Heart left ventricle (tissue), 16 donors: Measurements from ENCODE around the gene RUSF1. TPM values are rescaled to one million over a fixed set of nuclear protein-coding genes. Genes with fewer than 3 reads are reported as not detected.
A peak's percentile ranks its signal among the peaks of the same experiment; 100 is the strongest.

Source experiments
- ATAC-seq, 4 donors: fragments of 200-7000 bp; cut with Tn5 transposase; one replicate each; pipeline ENCODE4 v1.9.1; 2020 to 2022; ENCODE audit warnings: moderate library complexity in 4 of 4, mild to moderate bottlenecking in 3 of 4, moderate number of reproducible peaks in 1 of 4
- DNase-seq, 5 donors: peaks; one replicate each; pipeline ENCODE4 v3.0.0-alpha.2; 2020
- H3K27ac ChIP-seq, 12 donors: fragments of 200-600 bp; sonication (generic) in 4 of 12; one replicate each; pipeline versions ENCODE4 v1.5.0 to v1.8.0; 2016 to 2022; ENCODE audit warnings: mild to moderate bottlenecking in 2 of 12
- H3K27me3 ChIP-seq, 9 donors: fragments of 200-600 bp; sonication (generic) in 2 of 9; one replicate each; pipeline versions ENCODE4 v1.5.1 to v1.8.0; 2016 to 2022; ENCODE audit warnings: mild to moderate bottlenecking in 3 of 9
- H3K36me3 ChIP-seq, 9 donors: fragments of 200-600 bp; sonication (generic) in 2 of 9; one replicate each; pipeline versions ENCODE4 v1.5.0 to v1.8.0; 2018 to 2022; ENCODE audit warnings: mild to moderate bottlenecking in 2 of 9
- H3K4me1 ChIP-seq, 12 donors: fragments of 200-600 bp; sonication (generic) in 4 of 12; one replicate each; pipeline versions ENCODE4 v1.5.0 to v1.8.0; 2016 to 2022; ENCODE audit warnings: mild to moderate bottlenecking in 3 of 12
- H3K4me3 ChIP-seq, 12 donors: fragments of 200-600 bp; sonication (generic) in 4 of 12; one replicate each; pipeline versions ENCODE4 v1.5.0 to v1.8.0; 2017 to 2022; ENCODE audit warnings: mild to moderate bottlenecking in 9 of 12, moderate library complexity in 4 of 12
- H3K9me3 ChIP-seq, 12 donors: fragments of 200-600 bp; sonication (generic) in 4 of 12; one replicate each; pipeline versions ENCODE4 v1.5.0 to v1.8.0; 2016 to 2022; ENCODE audit warnings: mild to moderate bottlenecking in 1 of 12
- POLR2A ChIP-seq, 2 donors: fragments of 450-650 bp; IDR thresholded peaks; one replicate each; pipeline ENCODE4 v1.6.1; 2017; ENCODE audit warnings: antibody characterized with exemption in 2 of 2, mild to moderate bottlenecking in 2 of 2, moderate library complexity in 2 of 2
- WGBS, 4 donors: extraction: QIAGEN DNeasy Blood & Tissue Kit in 2 of 4; methylation state at CpG; one replicate each; pipeline versions ENCODE4 v1.1.5 to v1.1.7; 2013 to 2018; 5-methylcytosine and 5-hydroxymethylcytosine counted together
- intact Hi-C, 10 donors: fragments of 100-400 bp; cut with DNase I; formaldehyde crosslinking; loops; one replicate each; pipeline versions ENCODE4 v1.11.1 to v1.14.2; 2022
- polyA plus RNA-seq, 2 donors: library from polyadenylated mRNA; stranded (reverse); fragments of 200-250 nt; gene quantifications; one replicate each; pipeline ENCODE4 v1.2.3, GENCODE V29; 2013
- total RNA-seq, 9 donors: library from RNA; depleted of rRNA in 2 of 9; stranded (reverse); fragments of >200 nt in 2 of 9; fragmentation: NEBNext Ultra II Directional in 3 of 9; extraction: Animal tissue kit (Norgen Biotek cat#: 25700) in 3 of 9; gene quantifications; one replicate each; pipeline versions ENCODE4 v1.1.0 to v1.2.4, GENCODE V29; 2016 to 2023
- TF ChIP-seq, protein P1 (sequence below), 12 donors: fragments of 200-600 bp; sonication (generic) in 4 of 12; IDR thresholded peaks; one replicate each; pipeline versions ENCODE4 v1.5.0 to v1.8.0; 2018 to 2022; ENCODE audit warnings: antibody characterized with exemption in 12 of 12, mild to moderate bottlenecking in 5 of 12
- donor health status: ischemic (EF 13 %, LVEDD 7.1; RV severe dilation, severe dysfunction).
- donor health status: healthy with polysubstance abuse.
- donor health status: DM: no; HTN: yes; CAD: no.
- donor health status: DM: no; HTN: no; CAD: no.
- donor health status: ischemic (EF 25% LVEDD 6.9; RV normal size, moderate dysfunction).
- donor health status: ischemic (EF 25% LVEDD 5.7; RV mildly dilated, moderate dysfunction).
- donor health status: healthy.
- donor health status: DM: yes; HTN: yes; CAD: no.
- donor health status: ischemic (EF 35%, LVEDD 5.7; RV mildly dilated, moderate dysfunction).
- donor health status: nonischemic (EF 11% LVEDD 7.7; RV severe dilation, severe dysfunction).
- donor health status: DM: yes; HTN: yes; CAD: no.
- donor health status: PGD.
- donor health status: ischemic (EF 29% LVEDD 5.4; RV normal size, mild dysfunction).
- donor health status: nonischemic (EF 23%, LVEDD 6.1; RV moderate dilation, normal function).

RUSF1 gene
- total and polyA plus RNA-seq, 11 donors = 17.8 to 32.5 (median 22.4) TPM

DNA sequence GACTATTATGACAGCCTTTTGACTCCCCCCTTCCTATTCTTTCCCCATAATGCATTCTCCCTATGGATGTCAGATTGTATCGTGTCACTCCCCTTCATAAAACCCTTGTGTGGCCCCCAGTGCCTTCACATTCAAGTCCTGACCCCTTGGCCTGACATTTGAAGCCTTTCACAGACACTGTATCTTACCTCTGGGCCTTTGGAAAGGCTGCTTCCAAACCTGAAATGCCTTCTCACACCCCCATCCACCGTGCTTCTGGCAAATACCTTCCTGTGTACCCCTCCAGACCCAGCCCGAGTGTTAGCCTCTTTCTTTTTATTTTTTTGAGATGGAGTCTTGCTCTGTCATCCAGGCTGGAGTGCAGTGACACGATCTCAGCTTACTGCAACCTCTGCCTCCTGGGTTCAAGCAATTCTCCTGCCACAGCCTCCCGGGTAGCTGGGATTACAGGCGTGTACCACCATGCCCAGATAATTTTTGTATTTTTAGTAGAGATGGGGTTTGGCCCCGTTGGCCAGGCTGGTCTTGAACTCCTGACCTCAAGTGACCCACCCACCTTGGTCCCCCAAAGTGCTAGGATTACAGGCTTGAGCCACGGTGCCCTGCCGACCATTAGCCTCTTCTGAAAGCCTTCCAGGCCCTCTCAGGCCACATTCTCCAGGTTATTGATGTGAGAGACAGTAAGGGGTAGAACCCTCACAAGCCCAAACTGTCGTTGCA, 46.8 kb downstream of the RUSF1 start:
- H3K9me3 ChIP-seq = no peaks in the 10 kb centered on the region
- WGBS, 4 donors = 88 to 94% (median 91%) methylated on average over 10 of the region's 10 CpGs
- no peaks in the 10 kb centered on the region for H3K27me3 ChIP-seq
- TF ChIP-seq POLR2A (IDR thresholded peaks at IDR 0.05) = no peak
- TF ChIP-seq, protein P1, sequence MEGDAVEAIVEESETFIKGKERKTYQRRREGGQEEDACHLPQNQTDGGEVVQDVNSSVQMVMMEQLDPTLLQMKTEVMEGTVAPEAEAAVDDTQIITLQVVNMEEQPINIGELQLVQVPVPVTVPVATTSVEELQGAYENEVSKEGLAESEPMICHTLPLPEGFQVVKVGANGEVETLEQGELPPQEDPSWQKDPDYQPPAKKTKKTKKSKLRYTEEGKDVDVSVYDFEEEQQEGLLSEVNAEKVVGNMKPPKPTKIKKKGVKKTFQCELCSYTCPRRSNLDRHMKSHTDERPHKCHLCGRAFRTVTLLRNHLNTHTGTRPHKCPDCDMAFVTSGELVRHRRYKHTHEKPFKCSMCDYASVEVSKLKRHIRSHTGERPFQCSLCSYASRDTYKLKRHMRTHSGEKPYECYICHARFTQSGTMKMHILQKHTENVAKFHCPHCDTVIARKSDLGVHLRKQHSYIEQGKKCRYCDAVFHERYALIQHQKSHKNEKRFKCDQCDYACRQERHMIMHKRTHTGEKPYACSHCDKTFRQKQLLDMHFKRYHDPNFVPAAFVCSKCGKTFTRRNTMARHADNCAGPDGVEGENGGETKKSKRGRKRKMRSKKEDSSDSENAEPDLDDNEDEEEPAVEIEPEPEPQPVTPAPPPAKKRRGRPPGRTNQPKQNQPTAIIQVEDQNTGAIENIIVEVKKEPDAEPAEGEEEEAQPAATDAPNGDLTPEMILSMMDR (IDR thresholded peaks at IDR 0.05) = no peak
- no peak overlapping the region for H3K4me3 ChIP-seq
- H3K27ac ChIP-seq = no peak overlapping the region
- ATAC-seq = no peak
- no peak for DNase-seq
- peaks cover 0 to 41% (median 29%) of the 10 kb centered on the region in 12 donors for H3K4me1 ChIP-seq
- H3K36me3 ChIP-seq = peaks cover 0 to 46% (median 40%) of the 10 kb centered on the region in 9 donors
- intact Hi-C loops = loop anchor here in 2 of 10 donors (5.0 to 10.0 kb wide), 2 partner anchors 41 to 253 kb away; a partner anchor contains a TSS

DNA sequence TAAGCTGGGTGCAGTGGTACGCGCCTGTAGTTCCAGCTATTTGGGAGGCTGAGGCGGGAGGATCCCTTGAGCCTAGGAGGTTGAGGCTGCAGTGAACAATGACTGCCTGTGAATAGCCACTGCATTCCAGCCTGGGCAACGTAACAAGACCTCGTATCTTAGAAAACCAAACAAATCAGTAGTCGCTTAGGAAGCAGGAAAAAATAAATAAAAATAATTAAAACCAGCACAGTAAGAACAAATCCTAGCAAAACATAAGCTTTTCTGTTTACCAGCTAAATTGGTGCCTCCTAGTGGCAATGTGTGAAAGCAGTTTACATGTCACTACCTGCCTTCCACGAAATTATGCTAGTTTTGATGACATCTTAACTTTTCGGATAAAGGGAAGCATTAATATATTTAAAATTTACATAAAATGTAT, 47.6 kb downstream of the RUSF1 start:
- TF ChIP-seq POLR2A (IDR thresholded peaks at IDR 0.05) = no peak
- TF ChIP-seq, protein P1 (IDR thresholded peaks at IDR 0.05) = peak in 11 of 12 donors; percentile 24 to 73 (median 55)
- no peaks in the 10 kb centered on the region for H3K27me3 ChIP-seq
- no peak for ATAC-seq
- H3K4me1 ChIP-seq = peaks cover 0 to 42% (median 34%) of the 10 kb centered on the region in 12 donors
- WGBS, 4 donors = 63 to 73% (median 67%) methylated on average over 8 of the region's 8 CpGs
- peak overlapping the region in 10 of 12 donors; percentile 51 to 100 (median 98) for H3K27ac ChIP-seq
- peaks cover 0 to 39% (median 35%) of the 10 kb centered on the region in 9 donors for H3K36me3 ChIP-seq
- H3K4me3 ChIP-seq = peak overlapping the region in 10 of 12 donors; percentile 26 to 92 (median 76)
- DNase-seq = peak in 1 of 5 donors; percentile 24
- H3K9me3 ChIP-seq = no peaks in the 10 kb centered on the region
- intact Hi-C loops = loop anchor here in 3 of 10 donors (1.0 to 10.0 kb wide), 3 partner anchors 11 to 254 kb away; a partner anchor contains a TSS

DNA sequence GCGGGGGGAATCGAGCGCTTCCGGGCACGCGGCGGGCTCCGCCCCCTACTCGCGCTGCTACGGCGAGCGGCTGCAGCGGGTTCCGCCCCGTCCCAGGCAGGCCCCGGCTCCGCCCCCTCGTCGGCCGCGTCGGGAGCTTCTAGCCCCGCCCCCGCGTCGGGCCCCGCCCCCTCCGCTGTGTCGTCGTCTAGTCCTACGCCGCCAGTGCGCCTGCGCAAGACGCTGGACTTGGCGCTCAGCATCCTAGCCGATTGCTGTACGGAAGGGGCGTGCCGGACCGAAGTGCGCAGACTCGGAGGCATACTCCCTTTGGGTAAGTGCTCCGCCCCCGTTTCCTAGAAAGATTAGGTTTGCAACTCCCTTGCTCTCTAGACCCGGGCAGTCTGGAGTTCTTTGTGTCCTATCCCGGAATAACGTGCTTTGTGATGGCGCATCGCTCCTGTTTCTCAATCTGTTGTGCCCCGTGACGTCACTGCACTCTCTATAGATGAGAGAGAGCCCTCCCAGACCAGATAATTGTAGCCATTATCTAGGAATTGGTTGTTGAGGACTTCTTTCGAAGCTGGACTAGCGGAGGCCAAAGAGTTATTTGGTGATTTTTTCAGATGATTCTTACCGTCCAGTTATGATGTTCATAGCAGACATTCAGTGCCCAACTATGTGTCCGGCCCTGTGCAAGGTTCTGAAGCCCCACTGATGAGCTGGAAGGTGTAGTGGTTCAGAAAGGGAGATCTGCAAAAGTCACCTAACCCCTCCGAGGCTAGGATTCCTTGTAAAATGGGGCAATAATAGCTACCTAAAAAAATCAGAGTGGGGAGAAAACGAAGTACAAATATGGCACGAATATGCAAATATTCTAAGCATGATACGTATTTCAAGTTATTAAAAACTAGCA, 48.3 kb downstream of the RUSF1 start:
- no peaks in the 10 kb centered on the region for H3K9me3 ChIP-seq
- 3 to 8% (median 4%) methylated on average over 20 to 61 of the region's 61 CpGs for WGBS, 4 donors
- H3K36me3 ChIP-seq = peaks cover 0 to 32% (median 29%) of the 10 kb centered on the region in 9 donors
- peak overlapping the region; percentile 57 to 93 (median 80) for H3K4me3 ChIP-seq
- peak overlapping the region; percentile 94 to 100 (median 99) for H3K27ac ChIP-seq
- peaks cover 0 to 49% (median 41%) of the 10 kb centered on the region in 12 donors for H3K4me1 ChIP-seq
- intact Hi-C loops = loop anchor here in 7 of 10 donors (1.0 to 10.0 kb wide), 20 partner anchors 11 to 505 kb away; partner anchors contain the start of genes ZNF267 (in 4 of the 7), RUSF1 (in 3 of the 7), FUS (in 2 of the 7) and STX4 (in 2 of the 7)
- ATAC-seq (peak; percentile 83 to 92 (median 88)), DNase-seq (peak; percentile 100)
- no peak for TF ChIP-seq POLR2A (IDR thresholded peaks at IDR 0.05)
- TF ChIP-seq, protein P1 (IDR thresholded peaks at IDR 0.05) = no peak
- no peaks in the 10 kb centered on the region for H3K27me3 ChIP-seq
